Activated naive CD4-positive, alpha-beta T cell treated with anti-CD3 and anti-CD28 coated beads, Interleukin-2, amount 50 U/mL, for 24 hours (primary cell): ENCODE measurements around the gene RAB35.

ENCODE experiments used
- H3K27ac Mint-ChIP-seq: one replicate; pipeline ENCODE4 v1.8.0; 2021; ENCODE audit warnings: mild to moderate bottlenecking, mixed read lengths
- H3K27me3 Mint-ChIP-seq: one replicate; pipeline ENCODE4 v1.8.0; 2021; ENCODE audit warnings: mixed read lengths
- H3K36me3 Mint-ChIP-seq: one replicate; pipeline ENCODE4 v1.8.0; 2021; ENCODE audit warnings: mixed read lengths
- H3K4me1 Mint-ChIP-seq: one replicate; pipeline ENCODE4 v1.8.0; 2021; ENCODE audit warnings: mixed read lengths
- H3K4me3 Mint-ChIP-seq: one replicate; pipeline ENCODE4 v1.8.0; 2021; ENCODE audit warnings: mild to moderate bottlenecking, mixed read lengths
- H3K9me3 Mint-ChIP-seq: one replicate; pipeline ENCODE4 v1.8.0; 2021; ENCODE audit warnings: mixed read lengths

Gene RAB35

GRCh38 chr12:120101182-120101581 lies 15.4 kb downstream of the RAB35 start:
- peak overlapping the region; percentile 75 for H3K27ac Mint-ChIP-seq
- H3K36me3 Mint-ChIP-seq: peaks cover 2% of the 10 kb centered on the region
- H3K27me3 Mint-ChIP-seq: no peaks in the 10 kb centered on the region
- no peaks in the 10 kb centered on the region for H3K9me3 Mint-ChIP-seq
- peaks cover 20% of the 10 kb centered on the region for H3K4me1 Mint-ChIP-seq
- peak overlapping the region; percentile 30 for H3K4me3 Mint-ChIP-seq

GRCh38 chr12:120100630-120101029 lies 15.9 kb downstream of the RAB35 start:
- Mint-ChIP-seq H3K4me3 (no peak overlapping the region), H3K36me3 (peaks cover 2% of the 10 kb centered on the region), H3K27ac (no peak overlapping the region), H3K27me3 (no peaks in the 10 kb centered on the region), H3K9me3 (no peaks in the 10 kb centered on the region), H3K4me1 (peaks cover 15% of the 10 kb centered on the region)

GRCh38 chr12:120099738-120100137 lies 16.8 kb downstream of the RAB35 start:
- Mint-ChIP-seq H3K36me3 (no peaks in the 10 kb centered on the region), H3K4me3 (no peak overlapping the region), H3K27ac (peak overlapping the region; percentile 18), H3K9me3 (no peaks in the 10 kb centered on the region), H3K27me3 (no peaks in the 10 kb centered on the region), H3K4me1 (peaks cover 10% of the 10 kb centered on the region)

GRCh38 chr12:120098756-120099470 lies 17.6 kb downstream of the RAB35 start:
- Mint-ChIP-seq H3K36me3 (no peaks in the 10 kb centered on the region), H3K27me3 (no peaks in the 10 kb centered on the region), H3K4me1 (peaks cover 10% of the 10 kb centered on the region), H3K4me3 (no peak overlapping the region), H3K9me3 (no peaks in the 10 kb centered on the region), H3K27ac (no peak overlapping the region)

- no peaks in the 10 kb centered on the region for H3K36me3 Mint-ChIP-seq
These were observed 19.8 kb downstream of the RAB35 start for GRCh38 chr12:120096671-120097202.

GRCh38 chr12:120095736-120096135 lies 20.8 kb downstream of the RAB35 start:
- peaks cover 3% of the 10 kb centered on the region for H3K4me1 Mint-ChIP-seq
- no peak overlapping the region for H3K4me3 Mint-ChIP-seq
- no peak overlapping the region for H3K27ac Mint-ChIP-seq
- H3K36me3 Mint-ChIP-seq: peaks cover 2% of the 10 kb centered on the region
- no peaks in the 10 kb centered on the region for H3K9me3 Mint-ChIP-seq
- no peaks in the 10 kb centered on the region for H3K27me3 Mint-ChIP-seq

More at GRCh38 chr12:120096671-120097202, 19.8 kb downstream of the RAB35 start:
- H3K4me3 Mint-ChIP-seq: no peak overlapping the region
- no peaks in the 10 kb centered on the region for H3K27me3 Mint-ChIP-seq
- no peaks in the 10 kb centered on the region for H3K9me3 Mint-ChIP-seq
- no peak overlapping the region for H3K27ac Mint-ChIP-seq
- peaks cover 9% of the 10 kb centered on the region for H3K4me1 Mint-ChIP-seq

- no peak overlapping the region for H3K4me3 Mint-ChIP-seq
- peaks cover 2% of the 10 kb centered on the region for H3K36me3 Mint-ChIP-seq
- no peaks in the 10 kb centered on the region for H3K27me3 Mint-ChIP-seq
- H3K4me1 Mint-ChIP-seq: no peaks in the 10 kb centered on the region
- H3K9me3 Mint-ChIP-seq: no peaks in the 10 kb centered on the region
- no peak overlapping the region for H3K27ac Mint-ChIP-seq
These were observed 21.2 kb downstream of the RAB35 start for GRCh38 chr12:120095331-120095730.

GRCh38 chr12:120094485-120094884 lies 22.1 kb downstream of the RAB35 start:
- H3K27me3 Mint-ChIP-seq: no peaks in the 10 kb centered on the region
- H3K36me3 Mint-ChIP-seq: peaks cover 2% of the 10 kb centered on the region
- H3K9me3 Mint-ChIP-seq: no peaks in the 10 kb centered on the region
- no peak overlapping the region for H3K27ac Mint-ChIP-seq
- H3K4me3 Mint-ChIP-seq: no peak overlapping the region
- H3K4me1 Mint-ChIP-seq: no peaks in the 10 kb centered on the region

- Mint-ChIP-seq H3K4me3 (no peak overlapping the region), H3K27me3 (no peaks in the 10 kb centered on the region), H3K27ac (peak overlapping the region; percentile 72), H3K4me1 (no peaks in the 10 kb centered on the region), H3K36me3 (peaks cover 2% of the 10 kb centered on the region), H3K9me3 (no peaks in the 10 kb centered on the region)
These were observed 22.8 kb downstream of the RAB35 start for GRCh38 chr12:120093592-120094355.

GRCh38 chr12:120093336-120093591 lies 23.3 kb downstream of the RAB35 start:
- Mint-ChIP-seq H3K27me3 (no peaks in the 10 kb centered on the region), H3K4me1 (no peaks in the 10 kb centered on the region), H3K36me3 (peaks cover 2% of the 10 kb centered on the region), H3K4me3 (no peak overlapping the region), H3K9me3 (no peaks in the 10 kb centered on the region), H3K27ac (no peak overlapping the region)

- no peaks in the 10 kb centered on the region for H3K27me3 Mint-ChIP-seq
- H3K36me3 Mint-ChIP-seq: peaks cover 2% of the 10 kb centered on the region
- peak overlapping the region; percentile 1 for H3K27ac Mint-ChIP-seq
- H3K9me3 Mint-ChIP-seq: no peaks in the 10 kb centered on the region
- H3K4me1 Mint-ChIP-seq: peaks cover under 1% of the 10 kb centered on the region
- no peak overlapping the region for H3K4me3 Mint-ChIP-seq
These were observed 23.8 kb downstream of the RAB35 start for GRCh38 chr12:120092551-120093335.

GRCh38 chr12:120091371-120092090 lies 25.0 kb downstream of the RAB35 start:
- Mint-ChIP-seq H3K27me3 (no peaks in the 10 kb centered on the region), H3K4me1 (peaks cover 12% of the 10 kb centered on the region), H3K27ac (peak overlapping the region; percentile 92), H3K4me3 (no peak overlapping the region), H3K9me3 (no peaks in the 10 kb centered on the region), H3K36me3 (peaks cover 2% of the 10 kb centered on the region)

GRCh38 chr12:120090626-120091295 lies 25.8 kb downstream of the RAB35 start:
- peaks cover 18% of the 10 kb centered on the region for H3K4me1 Mint-ChIP-seq
- H3K27me3 Mint-ChIP-seq: no peaks in the 10 kb centered on the region
- no peak overlapping the region for H3K4me3 Mint-ChIP-seq
- H3K9me3 Mint-ChIP-seq: no peaks in the 10 kb centered on the region
- H3K36me3 Mint-ChIP-seq: peaks cover 2% of the 10 kb centered on the region
- H3K27ac Mint-ChIP-seq: peak overlapping the region; percentile 92

GRCh38 chr12:120090206-120090605 lies 26.3 kb downstream of the RAB35 start:
- Mint-ChIP-seq H3K36me3 (peaks cover 2% of the 10 kb centered on the region), H3K9me3 (no peaks in the 10 kb centered on the region), H3K4me1 (peaks cover 23% of the 10 kb centered on the region), H3K4me3 (no peak overlapping the region), H3K27me3 (no peaks in the 10 kb centered on the region), H3K27ac (no peak overlapping the region)

GRCh38 chr12:120089796-120090195 lies 26.8 kb downstream of the RAB35 start:
- H3K27me3 Mint-ChIP-seq: no peaks in the 10 kb centered on the region
- H3K9me3 Mint-ChIP-seq: no peaks in the 10 kb centered on the region
- H3K4me3 Mint-ChIP-seq: no peak overlapping the region
- H3K36me3 Mint-ChIP-seq: peaks cover 3% of the 10 kb centered on the region
- no peak overlapping the region for H3K27ac Mint-ChIP-seq
- H3K4me1 Mint-ChIP-seq: peaks cover 27% of the 10 kb centered on the region
